HepG2 (cell line): ENCODE measurements around the gene KIF6. TPM values are rescaled to one million over a fixed set of nuclear protein-coding genes. Genes with fewer than 3 reads are reported as not detected.

Experiments
- HNRNPUL1 ChIP-seq: fragments of 200-400 bp; formaldehyde crosslinking; IDR thresholded peaks from 2 replicates; pipeline ENCODE4 v1.6.1; 2017; ENCODE audit warnings: low read depth, mild to moderate bottlenecking, low read length, moderate library complexity
- ZMAT3 ChIP-seq: sonication (generic); formaldehyde crosslinking; conservative IDR thresholded peaks from 2 replicates; pipeline ENCODE4 v1.7.0; 2021; ENCODE audit warnings: missing genetic modification reagents
- polyA plus RNA-seq, 8 experiments: library from polyadenylated mRNA; depleted of rRNA in 3 of 8; stranded (reverse) in 7 of 8; unstranded in 1 of 8; fragments of >200 nt; fragmentation: Illumina TruSeq in 4 of 8; extraction: Trizol in 4 of 8; gene quantifications; 2 replicates each; pipeline versions ENCODE4 v1.2.1 to v1.2.3, GENCODE V29; 2011 to 2016; ENCODE audit warnings: low read depth in 4 of 8, missing spikeins in 1 of 8, mixed read lengths in 1 of 8; ENCODE audit not compliant: insufficient read depth in 1 of 8
- total RNA-seq, 5 experiments: library from RNA; depleted of rRNA; stranded (reverse); fragments of >200 nt; fragmentation: Illumina TruSeq; extraction: Trizol; gene quantifications; 2 replicates each; pipeline ENCODE4 v1.2.3, GENCODE V29; 2016; ENCODE audit warnings: low read depth in 1 of 5
- TF ChIP-seq, protein P1 (sequence below): sonication (generic); formaldehyde crosslinking; IDR thresholded peaks from 2 replicates; pipeline ENCODE4 v1.5.0; 2020; ENCODE audit warnings: missing genetic modification reagents, mild to moderate bottlenecking, borderline replicate concordance
- TF ChIP-seq, protein P2 (sequence below): sonication (generic); formaldehyde crosslinking; IDR thresholded peaks from 2 replicates; pipeline ENCODE4 v1.4.0; 2020; ENCODE audit warnings: missing genetic modification reagents, borderline replicate concordance
- TF ChIP-seq, protein P3 (sequence below): sonication (generic); formaldehyde crosslinking; IDR thresholded peaks from 2 replicates; pipeline ENCODE4 v1.8.0; 2022; ENCODE audit warnings: mild to moderate bottlenecking, missing genetic modification reagents, moderate library complexity
- TF ChIP-seq, protein P4 (sequence below): sonication (generic); formaldehyde crosslinking; IDR thresholded peaks from 2 replicates; pipeline ENCODE4 v1.4.0; 2020; ENCODE audit warnings: missing genetic modification reagents

Gene KIF6
- total and polyA plus RNA-seq, 2 of the 13 experiments (the other 11 are each of a cell fraction or from before 2014, with no cell fraction given): 0.04 to 0.27 TPM

DNA sequence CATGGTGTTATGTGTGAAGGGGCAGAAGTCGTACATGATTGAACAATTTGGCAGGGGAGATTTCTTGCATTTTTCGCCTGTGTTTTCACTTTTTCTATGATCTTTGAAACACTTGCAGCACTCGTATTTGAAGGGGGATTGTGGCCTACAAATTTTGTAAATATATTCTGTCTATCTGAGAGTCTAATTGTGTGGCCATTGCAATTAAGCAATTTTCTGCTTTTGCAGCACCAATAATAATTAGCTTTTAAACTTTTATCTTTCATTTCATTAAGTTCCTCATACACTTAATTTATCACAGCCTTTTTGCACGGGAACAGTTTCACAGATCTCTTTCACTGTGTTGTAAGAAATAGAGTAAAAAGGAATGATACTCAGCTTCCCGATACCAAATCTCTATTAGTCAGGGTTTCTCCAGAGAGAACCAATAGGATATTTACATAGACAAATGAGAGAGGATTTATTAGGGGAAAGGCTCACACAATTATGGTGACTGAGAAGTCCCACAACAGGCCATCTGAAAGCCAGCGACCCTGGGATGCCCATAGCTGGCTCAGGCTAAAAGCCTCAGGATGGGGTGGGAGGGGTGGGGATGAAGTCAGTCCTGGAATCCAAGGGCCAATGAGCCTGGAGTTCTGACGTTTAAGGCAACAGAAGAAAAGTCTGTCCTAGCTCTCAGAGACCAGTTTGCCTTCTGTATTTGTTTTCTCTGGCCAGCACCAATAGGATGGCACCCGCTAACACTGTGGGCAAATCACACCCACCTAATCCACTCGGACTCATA lies 58.3 kb downstream of the KIF6 start (continued):
- TF ChIP-seq, protein P1, sequence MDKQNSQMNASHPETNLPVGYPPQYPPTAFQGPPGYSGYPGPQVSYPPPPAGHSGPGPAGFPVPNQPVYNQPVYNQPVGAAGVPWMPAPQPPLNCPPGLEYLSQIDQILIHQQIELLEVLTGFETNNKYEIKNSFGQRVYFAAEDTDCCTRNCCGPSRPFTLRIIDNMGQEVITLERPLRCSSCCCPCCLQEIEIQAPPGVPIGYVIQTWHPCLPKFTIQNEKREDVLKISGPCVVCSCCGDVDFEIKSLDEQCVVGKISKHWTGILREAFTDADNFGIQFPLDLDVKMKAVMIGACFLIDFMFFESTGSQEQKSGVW (CRISPR knock-in tag): no peak
- TF ChIP-seq, protein P2, sequence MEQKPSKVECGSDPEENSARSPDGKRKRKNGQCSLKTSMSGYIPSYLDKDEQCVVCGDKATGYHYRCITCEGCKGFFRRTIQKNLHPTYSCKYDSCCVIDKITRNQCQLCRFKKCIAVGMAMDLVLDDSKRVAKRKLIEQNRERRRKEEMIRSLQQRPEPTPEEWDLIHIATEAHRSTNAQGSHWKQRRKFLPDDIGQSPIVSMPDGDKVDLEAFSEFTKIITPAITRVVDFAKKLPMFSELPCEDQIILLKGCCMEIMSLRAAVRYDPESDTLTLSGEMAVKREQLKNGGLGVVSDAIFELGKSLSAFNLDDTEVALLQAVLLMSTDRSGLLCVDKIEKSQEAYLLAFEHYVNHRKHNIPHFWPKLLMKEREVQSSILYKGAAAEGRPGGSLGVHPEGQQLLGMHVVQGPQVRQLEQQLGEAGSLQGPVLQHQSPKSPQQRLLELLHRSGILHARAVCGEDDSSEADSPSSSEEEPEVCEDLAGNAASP (CRISPR knock-in tag): no peak
- TF ChIP-seq HNRNPUL1 (no peak), ZMAT3 (no peak)
- TF ChIP-seq, protein P3, sequence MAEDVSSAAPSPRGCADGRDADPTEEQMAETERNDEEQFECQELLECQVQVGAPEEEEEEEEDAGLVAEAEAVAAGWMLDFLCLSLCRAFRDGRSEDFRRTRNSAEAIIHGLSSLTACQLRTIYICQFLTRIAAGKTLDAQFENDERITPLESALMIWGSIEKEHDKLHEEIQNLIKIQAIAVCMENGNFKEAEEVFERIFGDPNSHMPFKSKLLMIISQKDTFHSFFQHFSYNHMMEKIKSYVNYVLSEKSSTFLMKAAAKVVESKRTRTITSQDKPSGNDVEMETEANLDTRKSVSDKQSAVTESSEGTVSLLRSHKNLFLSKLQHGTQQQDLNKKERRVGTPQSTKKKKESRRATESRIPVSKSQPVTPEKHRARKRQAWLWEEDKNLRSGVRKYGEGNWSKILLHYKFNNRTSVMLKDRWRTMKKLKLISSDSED (CRISPR knock-in tag): no peak
- TF ChIP-seq, protein P4, sequence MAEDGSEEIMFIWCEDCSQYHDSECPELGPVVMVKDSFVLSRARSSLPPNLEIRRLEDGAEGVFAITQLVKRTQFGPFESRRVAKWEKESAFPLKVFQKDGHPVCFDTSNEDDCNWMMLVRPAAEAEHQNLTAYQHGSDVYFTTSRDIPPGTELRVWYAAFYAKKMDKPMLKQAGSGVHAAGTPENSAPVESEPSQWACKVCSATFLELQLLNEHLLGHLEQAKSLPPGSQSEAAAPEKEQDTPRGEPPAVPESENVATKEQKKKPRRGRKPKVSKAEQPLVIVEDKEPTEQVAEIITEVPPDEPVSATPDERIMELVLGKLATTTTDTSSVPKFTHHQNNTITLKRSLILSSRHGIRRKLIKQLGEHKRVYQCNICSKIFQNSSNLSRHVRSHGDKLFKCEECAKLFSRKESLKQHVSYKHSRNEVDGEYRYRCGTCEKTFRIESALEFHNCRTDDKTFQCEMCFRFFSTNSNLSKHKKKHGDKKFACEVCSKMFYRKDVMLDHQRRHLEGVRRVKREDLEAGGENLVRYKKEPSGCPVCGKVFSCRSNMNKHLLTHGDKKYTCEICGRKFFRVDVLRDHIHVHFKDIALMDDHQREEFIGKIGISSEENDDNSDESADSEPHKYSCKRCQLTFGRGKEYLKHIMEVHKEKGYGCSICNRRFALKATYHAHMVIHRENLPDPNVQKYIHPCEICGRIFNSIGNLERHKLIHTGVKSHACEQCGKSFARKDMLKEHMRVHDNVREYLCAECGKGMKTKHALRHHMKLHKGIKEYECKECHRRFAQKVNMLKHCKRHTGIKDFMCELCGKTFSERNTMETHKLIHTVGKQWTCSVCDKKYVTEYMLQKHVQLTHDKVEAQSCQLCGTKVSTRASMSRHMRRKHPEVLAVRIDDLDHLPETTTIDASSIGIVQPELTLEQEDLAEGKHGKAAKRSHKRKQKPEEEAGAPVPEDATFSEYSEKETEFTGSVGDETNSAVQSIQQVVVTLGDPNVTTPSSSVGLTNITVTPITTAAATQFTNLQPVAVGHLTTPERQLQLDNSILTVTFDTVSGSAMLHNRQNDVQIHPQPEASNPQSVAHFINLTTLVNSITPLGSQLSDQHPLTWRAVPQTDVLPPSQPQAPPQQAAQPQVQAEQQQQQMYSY (CRISPR knock-in tag): no peak
